Ishikawa (cell line): ENCODE measurements around the gene CNTNAP5.

Source experiments
- EGR1 ChIP-seq: IDR thresholded peaks from 2 replicates; pipeline ENCODE4 v1.6.1; 2012
- RAD21 ChIP-seq: IDR thresholded peaks from 2 replicates; pipeline ENCODE4 v1.6.1; 2012; ENCODE audit warnings: low read depth
- TEAD4 ChIP-seq: IDR thresholded peaks from 2 replicates; pipeline ENCODE4 v1.6.1; 2012
- TF ChIP-seq, protein P1 (sequence below): IDR thresholded peaks from 2 replicates; pipeline ENCODE4 v1.6.1; 2012

DNA sequence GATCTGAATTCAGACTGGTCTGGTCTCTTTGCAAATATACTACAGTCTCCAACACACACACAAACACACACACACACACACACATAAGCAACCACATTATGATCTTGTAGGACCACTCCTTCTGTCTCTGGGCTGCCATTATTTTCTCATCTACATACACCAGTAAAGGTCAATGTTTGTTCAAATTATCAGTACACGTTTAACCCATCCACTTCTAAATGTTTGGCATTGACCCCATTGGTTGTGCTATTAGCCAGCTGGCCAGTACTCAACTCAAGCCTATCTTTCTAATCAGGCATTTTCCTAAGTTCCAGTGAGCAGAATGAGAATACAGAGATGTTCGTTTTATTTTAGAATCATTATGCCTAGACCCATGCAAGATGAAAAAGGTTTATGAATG lies 186.4 kb downstream of the CNTNAP5 start:
- TF ChIP-seq RAD21 (no peak), EGR1 (no peak), TEAD4 (no peak)
- TF ChIP-seq, protein P1, sequence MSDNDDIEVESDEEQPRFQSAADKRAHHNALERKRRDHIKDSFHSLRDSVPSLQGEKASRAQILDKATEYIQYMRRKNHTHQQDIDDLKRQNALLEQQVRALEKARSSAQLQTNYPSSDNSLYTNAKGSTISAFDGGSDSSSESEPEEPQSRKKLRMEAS, result no peak
